ENCODE measurements around the gene HK1. TPM values are rescaled to one million over a fixed set of nuclear protein-coding genes. Genes with fewer than 3 reads are reported as not detected.

The HK1 gene
- total RNA-seq (38.2 and 40.8 TPM in 2 replicates), polyA plus RNA-seq (19.2 and 24.7 TPM in 2 replicates), polyA minus RNA-seq (30.8 and 37.7 TPM in 2 replicates)
- 39.8 TPM for total RNA-seq (2013)

- intact Hi-C loops (cut with micrococcal nuclease): no loop called here
- POLR2A ChIA-PET: no interaction called here
- no peaks in the 10 kb centered on the region for H3K9me3 Mint-ChIP-seq (ENCODE audit: insufficient read depth)
- Histone ChIP-seq H3K79me2 (ENCODE audit: control insufficient read depth, insufficient read depth, low read length) (no peaks in the 10 kb centered on the region), H3K9ac (ENCODE audit: low read length) (no peak within 1 kb of the TSS), H2AFZ (ENCODE audit: insufficient read depth, low read depth, low read length, poor library complexity, severe bottlenecking) (peak within 1 kb of the TSS; percentile 44), H3K27me3 (replicated peaks in 1 of 4; ENCODE audit: control extremely low read depth in 1 of 4, control insufficient read depth in 3 of 4, insufficient read depth in 4 of 4, low read length in 3 of 4) (no peaks in the 10 kb centered on the region), H3K36me3 (replicated peaks in 1 of 2; ENCODE audit: control extremely low read depth in 1 of 2, control insufficient read depth in 1 of 2, extremely low read depth in 1 of 2, insufficient read depth in 2 of 2, low read length in 1 of 2) (no peaks in the 10 kb centered on the region), H3K9me3 (ENCODE audit: control extremely low read depth in 1 of 3, control insufficient read depth in 2 of 3, insufficient read depth in 1 of 3, low read length in 2 of 3) (no peaks in the 10 kb centered on the region), H3K27ac (ENCODE audit: low read length in 2 of 2) (no peak within 1 kb of the TSS), H4K20me1 (ENCODE audit: control insufficient read depth, insufficient read depth, low read length, poor library complexity, severe bottlenecking) (no peaks in the 10 kb centered on the region), H3K4me3 (ENCODE audit: control extremely low read depth in 1 of 5, extremely low read depth in 1 of 5, insufficient read depth in 1 of 5, low read depth in 2 of 5, low read length in 4 of 5) (peak within 1 kb of the TSS in 1 of 5 experiments; percentile 6), H3K4me2 (replicated peaks; ENCODE audit: low read depth, low read length, poor library complexity, severe bottlenecking) (peak within 1 kb of the TSS; percentile 27), H3K4me1 (ENCODE audit: control insufficient read depth in 2 of 2, insufficient read depth in 2 of 2, low read length in 2 of 2) (peaks cover 16 to 23% of the 10 kb centered on the region in 2 donors)
- DNase-seq: no peak
- no peak for TF ChIP-seq CTCF (IDR thresholded peaks at IDR 0.05)
- no peak for TF ChIP-seq EZH2 (IDR thresholded peaks at IDR 0.05; ENCODE audit: borderline replicate concordance, insufficient read depth, low read depth, low read length, poor library complexity, severe bottlenecking)
- H3K27ac Mint-ChIP-seq: peak within 1 kb of the TSS; percentile 43
- H3K27me3 Mint-ChIP-seq: no peaks in the 10 kb centered on the region
- whole genome bisulfite sequencing (ENCODE audit: insufficient coverage): 94% methylated on average over 11 of the region's 11 CpGs
- ATAC-seq (ENCODE audit: low read depth): no peak
- CTCF ChIA-PET: interaction anchor here (0.6 to 0.7 kb wide), 2 partner anchors 114 to 1644 kb away, joined by 3 to 5 read pairs; no protein-coding TSS in a partner anchor
- peaks cover 23% of the 10 kb centered on the region for H3K4me1 Mint-ChIP-seq
- peak within 1 kb of the TSS; percentile 55 for H3K4me3 Mint-ChIP-seq
Observed at GRCh38 chr10:69278446-69278963, at the start of gene HK1. HK1 (plus strand) TSS chr10:69278496.

- Histone ChIP-seq H3K27ac (ENCODE audit: low read length in 2 of 2) (peak overlapping the region; percentile 51 to 65), H3K9ac (ENCODE audit: low read length) (peak overlapping the region; percentile 43), H2AFZ (ENCODE audit: insufficient read depth, low read depth, low read length, poor library complexity, severe bottlenecking) (peak overlapping the region; percentile 60), H3K9me3 (ENCODE audit: control extremely low read depth in 1 of 3, control insufficient read depth in 2 of 3, insufficient read depth in 1 of 3, low read length in 2 of 3) (no peaks in the 10 kb centered on the region), H3K4me2 (replicated peaks; ENCODE audit: low read depth, low read length, poor library complexity, severe bottlenecking) (peak overlapping the region; percentile 77), H3K4me3 (ENCODE audit: control extremely low read depth in 1 of 5, extremely low read depth in 1 of 5, insufficient read depth in 1 of 5, low read depth in 2 of 5, low read length in 4 of 5) (peak overlapping the region in 4 of 5 experiments; percentile 3 to 23 (median 8)), H3K27me3 (replicated peaks in 1 of 4; ENCODE audit: control extremely low read depth in 1 of 4, control insufficient read depth in 3 of 4, insufficient read depth in 4 of 4, low read length in 3 of 4) (no peaks in the 10 kb centered on the region), H3K4me1 (ENCODE audit: control insufficient read depth in 2 of 2, insufficient read depth in 2 of 2, low read length in 2 of 2) (peaks cover 26 to 34% of the 10 kb centered on the region in 2 donors), H3K79me2 (ENCODE audit: control insufficient read depth, insufficient read depth, low read length) (no peaks in the 10 kb centered on the region), H4K20me1 (ENCODE audit: control insufficient read depth, insufficient read depth, low read length, poor library complexity, severe bottlenecking) (no peaks in the 10 kb centered on the region), H3K36me3 (replicated peaks in 1 of 2; ENCODE audit: control extremely low read depth in 1 of 2, control insufficient read depth in 1 of 2, extremely low read depth in 1 of 2, insufficient read depth in 2 of 2, low read length in 1 of 2) (no peaks in the 10 kb centered on the region)
- no peak for DNase-seq
- WGBS (ENCODE audit: insufficient coverage): 7% methylated on average over 5 of the region's 8 CpGs
- no peak for ATAC-seq (ENCODE audit: low read depth)
- Mint-ChIP-seq H3K4me1 (peaks cover 37% of the 10 kb centered on the region), H3K27ac (peak overlapping the region; percentile 76), H3K4me3 (peak overlapping the region; percentile 78), H3K9me3 (ENCODE audit: insufficient read depth) (no peaks in the 10 kb centered on the region), H3K27me3 (no peaks in the 10 kb centered on the region)
- TF ChIP-seq EZH2 (IDR thresholded peaks at IDR 0.05; ENCODE audit: borderline replicate concordance, insufficient read depth, low read depth, low read length, poor library complexity, severe bottlenecking): no peak
- TF ChIP-seq CTCF (IDR thresholded peaks at IDR 0.05): no peak
- ChIA-PET POLR2A (no interaction called here), CTCF (interaction anchor here (1.9 to 3.1 kb wide), 3 partner anchors 9 to 162 kb away, joined by 7 to 21 read pairs (median 8); no protein-coding TSS in a partner anchor)
- intact Hi-C loops (cut with micrococcal nuclease): no loop called here
Observed at GRCh38 chr10:69229616-69229916, 48.7 kb upstream of the HK1 start.
